GM19372 (cell line): ENCODE measurements around the gene FITM1.

Experiments
- ATAC-seq: cut with Tn5 transposase; IDR thresholded peaks from one replicate; pipeline ENCODE4 v1.9.1; 2021; ENCODE audit warnings: mild to moderate bottlenecking, low read depth, moderate library complexity; ENCODE audit not compliant: unreplicated experiment

FITM1 gene

DNA sequence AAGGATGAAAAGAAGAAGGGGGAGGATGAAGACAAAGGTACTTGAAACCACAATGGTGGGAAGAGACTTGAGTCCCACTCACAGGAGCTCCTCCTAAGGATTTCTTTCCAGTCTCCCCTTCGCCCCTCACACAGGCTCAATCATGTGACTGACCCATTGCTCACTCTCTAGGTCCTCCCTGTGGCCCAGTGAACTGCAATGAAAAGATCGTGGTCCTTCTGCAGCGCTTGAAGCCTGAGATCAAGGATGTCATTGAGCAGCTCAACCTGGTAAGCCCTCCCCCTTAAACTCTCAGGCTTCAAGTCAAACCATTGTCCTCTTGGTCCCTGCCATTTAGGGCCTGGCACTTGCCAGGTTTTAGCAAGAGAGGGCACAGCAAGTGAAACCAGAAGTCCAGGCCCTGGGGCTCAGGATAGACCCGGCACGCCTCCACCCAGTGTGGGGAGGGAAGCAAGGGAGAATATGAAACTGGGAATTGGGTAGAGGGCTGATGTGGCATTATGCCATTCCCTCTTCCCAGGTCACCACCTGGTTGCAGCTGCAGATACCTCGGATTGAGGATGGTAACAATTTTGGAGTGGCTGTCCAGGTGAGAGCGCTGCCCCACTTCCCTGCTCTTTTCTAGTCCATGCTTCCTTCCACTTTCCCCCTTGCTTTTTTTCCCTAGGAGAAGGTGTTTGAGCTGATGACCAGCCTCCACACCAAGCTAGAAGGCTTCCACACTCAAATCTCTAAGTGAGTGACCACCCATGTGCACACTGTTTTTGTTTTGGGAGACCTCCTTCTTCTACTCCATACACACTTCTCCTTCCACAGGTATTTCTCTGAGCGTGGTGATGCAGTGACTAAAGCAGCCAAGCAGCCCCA is 7.3 kb downstream of the FITM1 start:
- ATAC-seq = no peak

DNA sequence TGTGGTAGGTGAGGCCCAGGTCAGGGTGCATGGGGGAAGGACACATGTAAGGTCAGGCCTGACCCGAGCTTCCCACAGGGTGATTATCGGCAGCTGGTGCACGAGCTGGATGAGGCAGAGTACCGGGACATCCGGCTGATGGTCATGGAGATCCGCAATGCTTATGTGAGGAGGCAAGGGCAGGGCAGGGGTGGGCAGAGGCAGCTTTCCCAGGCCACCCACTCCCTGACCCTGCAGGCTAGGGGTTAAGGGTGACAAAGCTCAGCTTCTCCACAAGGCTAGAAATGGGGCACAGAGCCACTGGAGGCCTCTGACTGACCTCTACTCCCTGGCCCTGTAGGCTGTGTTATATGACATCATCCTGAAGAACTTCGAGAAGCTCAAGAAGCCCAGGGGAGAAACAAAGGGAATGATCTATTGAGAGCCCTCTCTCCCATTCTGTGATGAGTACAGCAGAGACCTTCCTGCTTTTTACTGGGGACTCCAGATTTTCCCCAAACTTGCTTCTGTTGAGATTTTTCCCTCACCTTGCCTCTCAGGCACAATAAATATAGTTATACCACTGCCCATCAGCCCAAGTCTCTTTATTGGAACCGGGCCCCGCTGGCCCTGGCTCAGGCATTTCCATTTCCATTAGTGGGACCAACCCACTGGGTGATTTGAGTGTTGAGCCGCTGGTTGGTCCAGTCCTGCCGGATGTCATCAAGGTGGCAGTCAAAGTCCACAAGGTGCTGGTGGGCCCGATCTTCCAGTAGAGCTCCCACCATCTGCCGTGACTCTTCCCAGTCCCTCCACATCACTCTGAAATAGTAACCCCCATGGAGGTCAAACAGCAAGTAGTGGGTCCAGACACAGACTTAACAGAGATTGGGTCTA is 8.2 kb downstream of the FITM1 start:
- ATAC-seq = no peak

DNA sequence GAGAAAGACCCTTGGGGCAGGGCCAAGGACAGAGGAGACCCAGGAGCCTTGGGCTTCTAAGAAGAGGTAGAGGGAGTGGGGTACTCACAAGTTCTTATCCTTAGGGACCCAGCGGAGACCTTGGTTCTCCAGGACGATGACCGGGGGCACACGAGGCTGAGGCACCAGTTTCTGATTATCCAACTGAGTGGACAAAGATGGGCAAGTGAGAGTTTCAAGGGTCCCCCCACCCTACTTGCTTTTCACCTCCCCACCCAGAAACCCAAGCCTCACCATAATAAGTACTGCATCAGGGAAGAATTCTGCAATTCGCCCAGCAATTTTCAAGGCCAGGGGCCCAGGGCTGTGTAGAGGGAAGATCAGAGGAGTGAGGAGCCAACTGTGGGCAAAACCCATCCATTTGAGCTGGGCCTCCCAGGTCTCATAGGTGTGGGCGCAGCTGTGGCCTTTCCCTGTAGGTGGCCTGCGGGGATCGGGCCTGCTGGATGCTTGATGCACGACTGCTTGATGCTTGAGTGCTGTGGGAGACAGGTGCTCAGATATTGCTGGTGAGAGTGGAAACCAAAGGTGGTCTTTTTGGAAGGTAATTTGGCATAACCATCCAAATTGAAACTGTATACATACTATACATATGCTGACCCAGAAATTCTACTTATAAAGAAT is 8.9 kb downstream of the FITM1 start:
- no peak for ATAC-seq

DNA sequence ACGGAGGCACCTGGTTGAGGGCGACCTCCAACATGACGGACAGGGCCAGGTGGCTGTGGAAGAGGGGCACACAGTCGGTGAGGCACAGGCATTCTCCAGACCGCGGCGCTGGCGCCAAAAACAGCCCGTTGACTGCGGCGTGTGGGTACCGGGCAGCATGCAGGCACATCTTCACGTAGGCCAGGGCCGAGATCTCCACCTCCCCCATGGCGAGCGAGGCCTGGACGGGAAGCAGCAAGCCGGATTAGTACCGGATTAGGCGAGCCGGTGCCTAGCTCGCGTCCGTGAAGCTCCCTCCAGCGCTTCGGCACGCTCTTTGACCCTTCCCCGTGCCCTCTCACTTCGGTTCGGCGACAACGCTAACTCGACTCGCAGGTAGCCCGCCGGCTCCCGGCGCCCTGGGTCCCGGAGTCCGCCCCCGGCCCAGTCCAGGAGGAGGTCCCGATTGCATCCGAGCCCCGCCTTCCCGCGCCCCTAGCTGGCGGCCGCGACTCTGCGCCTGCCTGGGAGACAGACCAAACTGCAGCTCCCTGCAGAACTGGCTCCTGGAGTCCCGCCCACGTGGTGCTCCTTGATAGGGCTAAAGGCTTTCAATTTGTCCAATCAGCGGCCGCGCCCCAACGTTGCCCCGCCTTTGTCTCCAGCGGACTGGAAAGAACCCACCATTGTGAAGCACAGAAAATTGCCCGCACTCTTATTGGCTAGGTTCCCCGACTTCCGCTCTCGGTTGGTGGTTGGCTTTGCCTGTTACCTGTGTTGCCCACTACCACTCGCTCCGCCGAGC is 10.8 kb downstream of the FITM1 start, which contains the start of gene EMC9:
EMC9 (minus strand) TSS at position 495 of the 784 bp plus-strand sequence; CDS start at position 208, 287 bp downstream.
- ATAC-seq = peak; percentile 86

GRCh38 chr14:24143511-24143910 is 13.1 kb downstream of the FITM1 start:
- no peak for ATAC-seq

GRCh38 chr14:24144451-24144850 is 14.0 kb downstream of the FITM1 start:
- no peak for ATAC-seq

DNA sequence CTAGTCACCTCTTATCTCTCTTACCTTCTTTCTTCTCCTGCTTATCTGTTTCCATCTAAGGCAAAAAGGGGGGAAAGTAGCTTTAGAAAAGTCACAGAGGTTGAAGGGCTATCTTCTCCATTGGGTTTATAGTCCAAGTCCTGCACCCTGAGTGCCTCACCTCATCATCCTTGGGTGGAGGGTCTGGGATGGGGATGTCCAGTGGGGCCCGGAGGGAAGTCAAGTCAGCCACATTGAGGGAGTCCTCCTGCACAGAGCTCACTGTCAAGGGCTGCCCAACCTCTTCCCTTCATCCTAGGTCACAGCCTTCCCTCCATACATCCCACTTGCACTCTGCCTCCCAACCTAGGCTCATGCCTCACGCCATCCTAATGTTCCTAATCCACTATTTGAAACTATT is 14.8 kb downstream of the FITM1 start:
- no peak for ATAC-seq

DNA sequence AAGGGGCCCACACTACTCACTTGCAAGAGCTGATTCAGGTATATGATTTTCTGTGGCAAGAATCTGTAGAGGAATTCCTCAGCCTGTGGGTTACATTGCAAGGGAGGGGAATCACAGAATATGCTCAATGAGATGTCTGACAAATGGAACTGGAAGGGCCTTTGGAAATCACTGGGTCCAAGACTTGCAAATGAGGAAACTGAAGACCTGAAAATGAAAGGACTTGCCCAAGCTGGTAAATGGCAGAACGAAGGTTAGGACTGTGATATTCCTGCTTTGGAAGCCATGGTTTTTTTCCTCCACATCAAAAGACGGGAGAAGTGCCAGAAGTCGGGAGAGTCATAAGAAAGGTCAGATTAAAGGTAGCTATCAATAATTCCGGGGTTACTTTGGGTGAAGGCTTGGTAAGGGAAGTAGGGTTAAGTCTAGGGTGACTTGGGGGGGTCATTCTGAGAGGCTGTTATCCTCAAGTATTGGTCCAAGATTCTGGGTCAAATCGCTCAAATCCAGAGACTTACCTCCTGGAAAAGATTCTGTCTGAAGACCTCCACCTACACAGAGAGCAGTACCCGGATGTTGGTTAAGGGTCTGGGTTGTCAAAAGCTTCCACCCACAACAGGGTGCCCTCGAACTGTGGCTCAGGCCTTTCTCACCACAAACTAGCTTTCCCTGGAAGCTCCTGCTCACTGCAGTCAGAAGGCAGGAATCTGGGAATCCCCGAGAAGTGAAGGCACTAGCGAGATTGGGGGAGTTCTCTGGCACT is 15.4 kb downstream of the FITM1 start:
- ATAC-seq = no peak

GRCh38 chr14:24146453-24146977 is 16.1 kb downstream of the FITM1 start, which contains the start of gene PSME2:
PSME2 (minus strand) TSS chr14:24146610; CDS start chr14:24146581, 29 bp downstream.
- ATAC-seq = peak; percentile 52

- ATAC-seq = peak; percentile 84
These were observed 16.7 kb downstream of the FITM1 start, which contains the start of gene RNF31 for GRCh38 chr14:24146978-24147760. RNF31 (plus strand) TSS chr14:24147498; CDS start chr14:24147699, 201 bp downstream.

- ATAC-seq = no peak
These were observed 17.4 kb downstream of the FITM1 start for GRCh38 chr14:24147761-24148428.

GRCh38 chr14:24149302-24149969 is 19.0 kb downstream of the FITM1 start:
- no peak for ATAC-seq

DNA sequence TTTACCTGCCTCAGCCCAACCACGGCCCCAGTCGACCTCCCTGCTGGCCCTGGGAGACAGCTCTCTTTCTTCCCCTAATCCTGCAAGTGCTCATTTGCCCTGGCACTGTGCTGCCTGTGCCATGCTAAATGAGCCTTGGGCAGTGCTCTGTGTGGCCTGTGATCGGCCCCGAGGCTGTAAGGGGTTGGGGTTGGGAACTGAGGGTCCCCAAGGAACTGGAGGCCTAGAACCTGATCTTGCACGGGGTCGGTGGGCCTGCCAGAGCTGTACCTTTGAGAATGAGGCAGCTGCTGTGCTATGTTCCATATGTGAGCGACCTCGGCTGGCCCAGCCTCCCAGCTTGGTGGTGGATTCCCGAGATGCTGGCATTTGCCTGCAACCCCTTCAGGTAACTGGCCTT is 19.6 kb downstream of the FITM1 start:
- no peak for ATAC-seq

- ATAC-seq = no peak
These were observed 20.1 kb downstream of the FITM1 start for GRCh38 chr14:24150567-24150966.

DNA sequence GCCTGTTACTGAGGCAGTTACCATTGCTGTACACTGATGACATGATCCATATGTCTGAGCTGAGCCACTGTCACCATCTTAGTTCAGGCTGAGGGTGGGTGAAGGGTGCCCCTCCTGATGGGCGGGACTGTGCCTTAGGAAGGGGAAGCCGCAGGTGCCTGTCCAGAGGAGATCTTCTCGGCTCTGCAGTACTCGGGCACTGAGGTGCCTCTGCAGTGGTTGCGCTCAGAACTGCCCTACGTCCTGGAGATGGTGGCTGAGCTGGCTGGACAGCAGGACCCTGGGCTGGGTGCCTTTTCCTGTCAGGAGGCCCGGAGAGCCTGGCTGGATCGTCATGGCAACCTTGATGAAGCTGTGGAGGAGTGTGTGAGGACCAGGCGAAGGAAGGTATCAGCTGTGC is 20.5 kb downstream of the FITM1 start:
- ATAC-seq = no peak

DNA sequence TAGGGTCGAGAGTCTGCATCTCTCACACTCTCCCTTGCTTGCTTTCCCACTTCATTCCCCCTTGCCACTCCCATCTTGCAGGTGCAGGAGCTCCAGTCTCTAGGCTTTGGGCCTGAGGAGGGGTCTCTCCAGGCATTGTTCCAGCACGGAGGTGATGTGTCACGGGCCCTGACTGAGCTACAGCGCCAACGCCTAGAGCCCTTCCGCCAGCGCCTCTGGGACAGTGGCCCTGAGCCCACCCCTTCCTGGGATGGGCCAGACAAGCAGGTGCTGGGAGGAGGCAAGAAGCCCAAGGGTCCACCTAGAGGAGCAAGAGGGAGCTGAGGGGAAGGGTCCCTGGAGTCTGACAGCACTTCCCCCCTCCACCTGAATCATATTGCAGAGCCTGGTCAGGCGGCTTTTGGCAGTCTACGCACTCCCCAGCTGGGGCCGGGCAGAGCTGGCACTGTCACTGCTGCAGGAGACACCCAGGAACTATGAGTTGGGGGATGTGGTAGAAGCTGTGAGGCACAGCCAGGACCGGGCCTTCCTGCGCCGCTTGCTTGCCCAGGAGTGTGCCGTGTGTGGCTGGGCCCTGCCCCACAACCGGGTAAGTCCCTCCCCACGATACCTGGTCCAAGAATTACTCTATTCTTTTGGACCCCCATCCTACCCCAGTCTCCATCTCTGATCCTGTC is 21.1 kb downstream of the FITM1 start:
- no peak for ATAC-seq
